Measurements from ENCODE around the gene PLA2G12A.

GRCh38 chr4:109691411-109691920 lies 38.4 kb downstream of the PLA2G12A start:
- TF ChIP-seq GATA3 (IDR thresholded peaks at IDR 0.05; ENCODE audit: low read depth, low read length) (no peak), GATA2 (IDR thresholded peaks at IDR 0.05; ENCODE audit: low read depth, low read length) (no peak)

Measured in SH-SY5Y (cell line).